K562 (cell line): ENCODE results near the gene HACL1. TPM values are rescaled to one million over a fixed set of nuclear protein-coding genes. Genes with fewer than 3 reads are reported as not detected.

ENCODE experiments used
- ATAC-seq: fragments of 200-7000 bp; cut with Tn5 transposase; 3 replicates; pipeline ENCODE4 v1.9.1; 2020; ENCODE audit warnings: moderate library complexity
- BruUV-seq: library from RNA; stranded (reverse); fragments of 400-500 nt; replicated peaks from 2 replicates; lab custom pipeline; 2021; lab: Mats Ljungman, UMichigan
- CTCF ChIA-PET: fragments of 300-600 bp; formaldehyde crosslinking; extraction: SDS; loops from one replicate; lab custom pipeline; 2021; ENCODE audit warnings: low intra/inter-chr PET ratio; lab: Yijun Ruan, JAX
- POLR2A ChIA-PET: fragments of 300-600, 350-650 bp; sonication (Branson Sonifier 250); formaldehyde crosslinking; extraction: SDS; loops from one replicate; lab custom pipeline; 2021; ENCODE audit warnings: antibody characterized with exemption, inconsistent platforms; lab: Yijun Ruan, JAX
- DNase-seq, 4 experiments: peaks; one replicate each; pipeline versions ENCODE4 v3.0.0 to v3.0.0-alpha.2; 2011 to 2018; ENCODE audit warnings: low spot score in 3 of 4, mixed read lengths in 3 of 4; ENCODE audit errors: extremely low read depth in 1 of 4
- FAIRE-seq: peaks from 2 replicates; lab custom pipeline; 2011; peaks lifted over from hg19 to GRCh38; lab: Jason Lieb, UNC
- H2AFZ ChIP-seq: 2 replicates; pipeline ENCODE4 v1.6.0; 2011; ENCODE audit warnings: low read depth, low read length, control low read depth, inconsistent platforms
- H3K27ac ChIP-seq: fragments of 200-600 bp; 3 replicates; pipeline ENCODE4 v1.8.0; 2011; ENCODE audit warnings: low read depth, mild to moderate bottlenecking, control low read depth, inconsistent platforms, low read length, moderate library complexity, mixed read lengths; ENCODE audit errors: extremely low read depth
- H3K27me3 ChIP-seq, 2 experiments: fragments of 300-600 bp in 1 of 2; 2 replicates in 1 of 2; 3 replicates in 1 of 2; pipeline versions ENCODE4 v1.6.0 to v1.8.0; 2011; ENCODE audit warnings: inconsistent platforms in 2 of 2, low read length in 2 of 2, mild to moderate bottlenecking in 1 of 2, mixed read lengths in 1 of 2, moderate library complexity in 1 of 2; ENCODE audit not compliant: control insufficient read depth in 2 of 2, insufficient read depth in 2 of 2
- H3K36me3 ChIP-seq: fragments of 300-600 bp; 3 replicates; pipeline ENCODE4 v1.8.0; 2011; ENCODE audit warnings: mild to moderate bottlenecking, low read length, inconsistent platforms; ENCODE audit not compliant: control insufficient read depth, insufficient read depth
- H3K4me1 ChIP-seq, 2 experiments: fragments of 200-600 bp in 1 of 2; replicated peaks in 1 of 2; 2 replicates in 1 of 2; 3 replicates in 1 of 2; pipeline versions ENCODE4 v1.5.1 to v1.8.0; 2011; ENCODE audit warnings: inconsistent platforms in 2 of 2, low read length in 2 of 2, mild to moderate bottlenecking in 1 of 2, mixed read lengths in 1 of 2, moderate library complexity in 1 of 2; ENCODE audit not compliant: control insufficient read depth in 2 of 2, insufficient read depth in 2 of 2
- H3K4me2 ChIP-seq: 2 replicates; pipeline ENCODE4 v1.6.1; 2011; ENCODE audit warnings: low read length, control low read depth, inconsistent platforms, mixed read lengths; ENCODE audit not compliant: insufficient read depth
- H3K4me3 ChIP-seq: fragments of 200-600 bp; sonication (generic), shearing (Covaris generic); 2 replicates; pipeline ENCODE4 v1.5.1; 2016; ENCODE audit warnings: control low read depth, inconsistent platforms
- H3K79me2 ChIP-seq: fragments of 200-600 bp; 3 replicates; pipeline ENCODE4 v1.8.0; 2011; ENCODE audit warnings: low read length, inconsistent platforms; ENCODE audit not compliant: control insufficient read depth, insufficient read depth
- H3K9ac ChIP-seq, 2 experiments: 2 replicates each; pipeline versions ENCODE4 v1.6.0 to v1.6.1; 2011; ENCODE audit warnings: low read depth in 2 of 2, low read length in 2 of 2, control low read depth in 1 of 2, inconsistent platforms in 1 of 2, mild to moderate bottlenecking in 1 of 2, mixed read lengths in 1 of 2; ENCODE audit not compliant: insufficient read depth in 1 of 2
- H3K9me1 ChIP-seq: one replicate; pipeline ENCODE4 v1.6.0; 2011; ENCODE audit warnings: inconsistent platforms, mild to moderate bottlenecking, low read length, moderate library complexity; ENCODE audit not compliant: control insufficient read depth, insufficient read depth
- H3K9me3 ChIP-seq: replicated peaks from 2 replicates; pipeline ENCODE4 v1.5.1; 2011; ENCODE audit warnings: low read depth, low read length, inconsistent platforms; ENCODE audit not compliant: control insufficient read depth, insufficient read depth
- H4K20me1 ChIP-seq: replicated peaks from 2 replicates; pipeline ENCODE4 v1.6.1; 2011; ENCODE audit warnings: low read length, inconsistent platforms, mixed read lengths; ENCODE audit not compliant: control insufficient read depth, insufficient read depth
- BCOR ChIP-seq: fragments of 450-650 bp; IDR thresholded peaks from 2 replicates; pipeline ENCODE4 v1.6.1; 2016
- BDP1 ChIP-seq: IDR thresholded peaks from 3 replicates; pipeline ENCODE4 v1.6.1; 2011; ENCODE audit not compliant: insufficient read length, insufficient read depth
- DDX20 ChIP-seq: fragments of 450-650 bp; IDR thresholded peaks from 2 replicates; pipeline ENCODE4 v1.6.1; 2016; ENCODE audit warnings: missing genetic modification characterization, low read depth, mild to moderate bottlenecking, missing compliant biosample characterization, moderate library complexity
- EWSR1 ChIP-seq: fragments of 450-650 bp; IDR thresholded peaks from 2 replicates; pipeline ENCODE4 v1.6.1; 2018; ENCODE audit warnings: borderline replicate concordance, mild to moderate bottlenecking, low read depth, moderate library complexity; ENCODE audit not compliant: partially characterized antibody
- MITF ChIP-seq: IDR thresholded peaks from 2 replicates; pipeline ENCODE4 v1.6.1; 2014; ENCODE audit warnings: antibody characterized with exemption
- MTF1 ChIP-seq: fragments of 250-450 bp; sonication (Bioruptor Pico); IDR thresholded peaks from 2 replicates; pipeline ENCODE4 v1.9.0; 2021; ENCODE audit warnings: moderate library complexity, mild to moderate bottlenecking, inconsistent platforms, borderline replicate concordance
- NCOA6 ChIP-seq: fragments of 450-650 bp; IDR thresholded peaks from 2 replicates; pipeline ENCODE4 v1.6.1; 2017; ENCODE audit warnings: mild to moderate bottlenecking
- RB1 ChIP-seq: fragments of 450-650 bp; IDR thresholded peaks from 2 replicates; pipeline ENCODE4 v1.6.1; 2017; ENCODE audit warnings: low read depth, mild to moderate bottlenecking
- RBM25 ChIP-seq: fragments of 200-400 bp; formaldehyde crosslinking; IDR thresholded peaks from 2 replicates; pipeline ENCODE4 v1.6.1; 2018; ENCODE audit warnings: low read length, low read depth, moderate library complexity; ENCODE audit not compliant: severe bottlenecking
- SMARCE1 ChIP-seq: fragments of 450-650 bp; IDR thresholded peaks from 2 replicates; pipeline ENCODE4 v1.7.1; 2016; ENCODE audit warnings: mild to moderate bottlenecking
- ZNF398 ChIP-seq: fragments of 250-450 bp; sonication (Bioruptor Pico); IDR thresholded peaks from 2 replicates; pipeline ENCODE4 v1.8.0; 2021; ENCODE audit warnings: moderate library complexity, mild to moderate bottlenecking, inconsistent platforms
- ZNF512 ChIP-seq: IDR thresholded peaks from 2 replicates; pipeline ENCODE4 v1.6.1; 2016; ENCODE audit warnings: missing genetic modification characterization, missing compliant biosample characterization
- ZNF79 ChIP-seq: fragments of 250-450 bp; sonication (Bioruptor Pico); IDR thresholded peaks from 2 replicates; pipeline ENCODE4 v1.4.0; 2020; ENCODE audit warnings: low read depth, mild to moderate bottlenecking, moderate library complexity
- WGBS: fragments of 100-300 bp; shearing (Covaris generic); methylation state at CpG from one replicate; pipeline ENCODE4 v1.1.6; 2016; ENCODE audit warnings: low coverage, mixed read lengths; ENCODE audit not compliant: insufficient coverage; ENCODE audit errors: missing lambda C conversion rate; 5-methylcytosine and 5-hydroxymethylcytosine counted together
- in situ Hi-C: fragments of 300-500 bp; cut with MboI; formaldehyde crosslinking; loops from 4 replicates; pipeline ENCODE4 v1.15.0; 2018; ENCODE audit warnings: inconsistent platforms, mixed read lengths
- intact Hi-C: fragments of 100-400 bp; cut with micrococcal nuclease; formaldehyde crosslinking; loops from 2 replicates; pipeline ENCODE4 v1.14.2; 2022
- polyA plus RNA-seq, 8 experiments: library from polyadenylated mRNA; depleted of rRNA in 4 of 8; stranded (reverse) in 5 of 8; unstranded in 3 of 8; fragments of >200 nt; fragmentation: Nextera tagmentation in 2 of 8; fragmentation: Illumina TruSeq in 1 of 8; extraction: Ambion mirVana in 2 of 8; extraction: Trizol in 1 of 8; gene quantifications; 2 replicates each; pipeline versions ENCODE4 v1.2.1 to v1.2.3, GENCODE V29; 2011 to 2014; ENCODE audit warnings: inconsistent platforms in 1 of 8, missing spikeins in 1 of 8
- total RNA-seq, 7 experiments: library from RNA; depleted of rRNA in 6 of 7; stranded (reverse); fragments of >200 nt in 6 of 7; fragmentation: Illumina TruSeq in 2 of 7; extraction: Trizol in 2 of 7; gene quantifications; 2 replicates each; pipeline versions ENCODE4 v1.2.1 to v1.2.3, GENCODE V29; 2011 to 2021; ENCODE audit warnings: low replicate concordance in 1 of 7
- TF ChIP-seq, protein P1 (sequence below): sonication (generic); formaldehyde crosslinking; IDR thresholded peaks from 2 replicates; pipeline ENCODE4 v1.8.1; 2023; ENCODE audit warnings: mild to moderate bottlenecking, missing genetic modification reagents
- TF ChIP-seq, protein P2 (sequence below): sonication (generic); formaldehyde crosslinking; IDR thresholded peaks from 2 replicates; pipeline ENCODE4 v1.9.0; 2022; ENCODE audit warnings: mild to moderate bottlenecking, missing genetic modification reagents

The HACL1 gene
- total and polyA plus RNA-seq, 9 of the 15 experiments (the other 6 are each of a cell fraction or from before 2014, with no cell fraction given): 18.9 to 61.5 (median 30.5) TPM

DNA sequence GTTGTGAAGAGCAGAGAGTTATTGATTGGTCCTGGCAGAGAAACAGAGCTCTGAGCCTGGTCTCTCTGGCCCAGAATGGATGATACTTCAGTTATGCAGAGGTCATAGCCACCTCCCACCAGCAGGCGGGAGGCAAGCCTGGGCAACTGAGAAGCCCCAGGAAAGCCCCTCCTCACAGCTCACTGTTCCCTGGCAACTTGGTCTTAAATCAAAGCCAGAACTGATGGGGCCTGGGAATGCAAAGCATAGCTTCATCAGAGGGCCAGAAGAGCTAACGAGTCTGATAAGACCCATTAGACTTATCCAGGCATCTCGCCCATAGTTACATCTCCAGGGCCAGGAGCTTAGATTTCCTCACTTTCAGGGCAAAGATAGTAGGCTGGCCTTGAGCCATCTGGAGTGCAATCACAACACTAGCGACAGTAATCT lies 74.3 kb downstream of the HACL1 start (continued):
- no peak for TF ChIP-seq ZNF512
- no peak for TF ChIP-seq NCOA6
- TF ChIP-seq, protein P1, sequence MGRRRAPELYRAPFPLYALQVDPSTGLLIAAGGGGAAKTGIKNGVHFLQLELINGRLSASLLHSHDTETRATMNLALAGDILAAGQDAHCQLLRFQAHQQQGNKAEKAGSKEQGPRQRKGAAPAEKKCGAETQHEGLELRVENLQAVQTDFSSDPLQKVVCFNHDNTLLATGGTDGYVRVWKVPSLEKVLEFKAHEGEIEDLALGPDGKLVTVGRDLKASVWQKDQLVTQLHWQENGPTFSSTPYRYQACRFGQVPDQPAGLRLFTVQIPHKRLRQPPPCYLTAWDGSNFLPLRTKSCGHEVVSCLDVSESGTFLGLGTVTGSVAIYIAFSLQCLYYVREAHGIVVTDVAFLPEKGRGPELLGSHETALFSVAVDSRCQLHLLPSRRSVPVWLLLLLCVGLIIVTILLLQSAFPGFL: no peak
- no peak for TF ChIP-seq RBM25
- no peak for TF ChIP-seq SMARCE1
- TF ChIP-seq MTF1 (CRISPR knock-in tag): no peak

GRCh38 chr3:15525790-15526189 lies 75.6 kb downstream of the HACL1 start:
- Histone ChIP-seq H3K4me1 (no peaks in the 10 kb centered on the region), H3K9me3 (no peaks in the 10 kb centered on the region), H3K36me3 (no peaks in the 10 kb centered on the region), H4K20me1 (peaks cover 4% of the 10 kb centered on the region; the same call in 1 of the 2 replicates), H3K9ac (no peak overlapping the region), H3K4me2 (no peak overlapping the region), H3K79me2 (no peaks in the 10 kb centered on the region), H3K27me3 (peaks cover 32 to 34% of the 10 kb centered on the region in 2 experiments), H2AFZ (no peak overlapping the region), H3K9me1 (no peaks in the 10 kb centered on the region), H3K4me3 (no peak overlapping the region), H3K27ac (no peak overlapping the region)
- DNase-seq (no peak), FAIRE-seq (no peak), ATAC-seq (no peak)
- CTCF ChIA-PET: no interaction called here
- intact Hi-C loops: no loop called here
- BruUV-seq: no TSS peak
- in situ Hi-C loops: no loop called here
- TF ChIP-seq ZNF79 (CRISPR knock-in tag) (no peak), BCOR (no peak), BDP1 (no peak), ZNF398 (no peak), EWSR1 (no peak), DDX20 (no peak), MITF (no peak), RB1 (no peak)
- TF ChIP-seq, protein P2, sequence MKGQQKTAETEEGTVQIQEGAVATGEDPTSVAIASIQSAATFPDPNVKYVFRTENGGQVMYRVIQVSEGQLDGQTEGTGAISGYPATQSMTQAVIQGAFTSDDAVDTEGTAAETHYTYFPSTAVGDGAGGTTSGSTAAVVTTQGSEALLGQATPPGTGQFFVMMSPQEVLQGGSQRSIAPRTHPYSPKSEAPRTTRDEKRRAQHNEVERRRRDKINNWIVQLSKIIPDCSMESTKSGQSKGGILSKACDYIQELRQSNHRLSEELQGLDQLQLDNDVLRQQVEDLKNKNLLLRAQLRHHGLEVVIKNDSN: no peak
- POLR2A ChIA-PET: interaction anchor here (1.6 kb wide), 1 partner anchor 12 kb away, joined by 6 read pairs; no protein-coding TSS in a partner anchor
- WGBS: 0% methylated on average over 1 of the region's 1 CpG
